DND-41 (cell line): Measurements from ENCODE around the gene COL20A1.

ENCODE experiments used
- CTCF ChIP-seq: IDR thresholded peaks from 2 replicates; pipeline ENCODE4 v1.5.1; 2012; ENCODE audit warnings: borderline replicate concordance, low read length, moderate library complexity, mild to moderate bottlenecking; ENCODE audit not compliant: poor library complexity, severe bottlenecking; ENCODE audit errors: extremely low read depth
- EZH2 ChIP-seq: IDR thresholded peaks from 3 replicates; pipeline ENCODE4 v1.6.1; 2012; ENCODE audit warnings: borderline replicate concordance, low read depth, mild to moderate bottlenecking, moderate library complexity, low read length, inconsistent platforms; ENCODE audit not compliant: severe bottlenecking

DNA sequence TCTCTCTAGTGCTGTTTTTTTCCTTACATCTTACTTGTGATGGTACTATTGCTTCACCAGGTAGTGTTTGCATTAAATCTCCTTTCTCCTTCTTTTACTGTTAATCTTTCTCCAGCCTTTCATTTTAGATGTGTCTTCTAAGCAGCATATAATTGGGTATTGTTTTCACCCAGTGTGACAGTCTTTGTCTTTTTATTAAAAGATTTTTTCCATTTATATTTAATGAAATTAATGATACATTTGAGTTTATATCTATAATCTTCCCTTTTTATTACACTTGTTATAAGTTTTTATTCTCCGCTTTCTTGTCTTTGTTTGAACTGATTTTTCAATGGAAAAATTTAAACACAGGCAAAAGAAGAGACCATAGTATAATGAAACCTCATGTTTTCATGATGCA, 8.7 kb downstream of the COL20A1 start:
- TF ChIP-seq EZH2, result no peak
- no peak for TF ChIP-seq CTCF
